A673 (cell line): Measurements from ENCODE around the gene OR2AE1. TPM values are rescaled to one million over a fixed set of nuclear protein-coding genes. Genes with fewer than 3 reads are reported as not detected.

Source experiments
- BruUV-seq: library from RNA; stranded (reverse); fragments of 400-500 nt; replicated peaks from 2 replicates; lab custom pipeline; 2021; lab: Mats Ljungman, UMichigan
- CTCF ChIA-PET: fragments of 300-600 bp; sonication (Branson Sonifier 250); formaldehyde crosslinking; loops from one replicate; lab custom pipeline; 2022; ENCODE audit warnings: antibody characterized with exemption; lab: Charles Lee
- POLR2A ChIA-PET: fragments of 300-600 bp; sonication (Branson Sonifier 250); formaldehyde crosslinking; loops from one replicate; lab custom pipeline; 2022; ENCODE audit warnings: antibody characterized with exemption; ENCODE audit not compliant: low non-redundant PET; lab: Charles Lee
- DNase-seq: peaks from one replicate; pipeline ENCODE4 v3.0.0-alpha.2; 2015; ENCODE audit warnings: low spot score
- H3K27ac ChIP-seq: fragments of 200-600 bp; sonication (generic); 2 replicates; pipeline ENCODE4 v1.5.1; 2016; ENCODE audit warnings: mixed run types, low read depth, mild to moderate bottlenecking, mixed read lengths, antibody characterized with exemption, low read length; ENCODE audit not compliant: poor library complexity, severe bottlenecking
- H3K27me3 ChIP-seq: fragments of 200-600 bp; sonication (generic); replicated peaks from 2 replicates; pipeline ENCODE4 v1.6.1; 2017; ENCODE audit warnings: mixed run types, low read depth, mild to moderate bottlenecking, mixed read lengths, antibody characterized with exemption, low read length; ENCODE audit not compliant: insufficient read depth, poor library complexity
- H3K36me3 ChIP-seq: fragments of 200-600 bp; sonication (generic); 2 replicates; pipeline ENCODE4 v1.6.1; 2016; ENCODE audit warnings: mixed run types, mild to moderate bottlenecking, mixed read lengths, antibody characterized with exemption, low read length; ENCODE audit not compliant: insufficient read depth, poor library complexity, severe bottlenecking
- H3K4me1 ChIP-seq: fragments of 200-600 bp; sonication (generic); 2 replicates; pipeline ENCODE4 v1.6.1; 2017; ENCODE audit warnings: mixed run types, mild to moderate bottlenecking, mixed read lengths, antibody characterized with exemption, low read length; ENCODE audit not compliant: insufficient read depth, poor library complexity, severe bottlenecking
- H3K4me3 ChIP-seq: fragments of 200-600 bp; sonication (generic); 2 replicates; pipeline ENCODE4 v1.5.1; 2016; ENCODE audit warnings: low read depth, mixed run types, mild to moderate bottlenecking, mixed read lengths, low read length; ENCODE audit not compliant: poor library complexity, severe bottlenecking
- H3K9me3 ChIP-seq: fragments of 200-600 bp; sonication (generic); 2 replicates; pipeline ENCODE4 v1.6.1; 2016; ENCODE audit warnings: mixed run types, low read depth, mild to moderate bottlenecking, mixed read lengths, antibody characterized with exemption, low read length; ENCODE audit not compliant: poor library complexity, severe bottlenecking
- CTCF ChIP-seq: fragments of 300-800, 200-600 bp; sonication (generic); conservative IDR thresholded peaks from 2 replicates; pipeline ENCODE4 v1.5.1; 2017; ENCODE audit warnings: low read depth, mild to moderate bottlenecking, antibody characterized with exemption, low read length, moderate library complexity, mixed read lengths
- EZH2 ChIP-seq: fragments of 200-600 bp; sonication (generic); IDR thresholded peaks from 2 replicates; pipeline ENCODE4 v1.6.1; 2017; ENCODE audit warnings: borderline replicate concordance, low read depth, mild to moderate bottlenecking, mixed read lengths, antibody characterized with exemption, low read length; ENCODE audit not compliant: poor library complexity, severe bottlenecking
- intact Hi-C: fragments of 100-400 bp; cut with micrococcal nuclease; formaldehyde crosslinking; loops from one replicate; pipeline ENCODE4 v1.10.0; 2022; ENCODE audit not compliant: unreplicated experiment
- total RNA-seq: library from RNA; stranded (reverse); gene quantifications from 2 replicates; pipeline ENCODE4 v1.2.3, GENCODE V29; 2021

Gene OR2AE1
- total RNA-seq, 1 experiment from 2014 or later: not detected

DNA sequence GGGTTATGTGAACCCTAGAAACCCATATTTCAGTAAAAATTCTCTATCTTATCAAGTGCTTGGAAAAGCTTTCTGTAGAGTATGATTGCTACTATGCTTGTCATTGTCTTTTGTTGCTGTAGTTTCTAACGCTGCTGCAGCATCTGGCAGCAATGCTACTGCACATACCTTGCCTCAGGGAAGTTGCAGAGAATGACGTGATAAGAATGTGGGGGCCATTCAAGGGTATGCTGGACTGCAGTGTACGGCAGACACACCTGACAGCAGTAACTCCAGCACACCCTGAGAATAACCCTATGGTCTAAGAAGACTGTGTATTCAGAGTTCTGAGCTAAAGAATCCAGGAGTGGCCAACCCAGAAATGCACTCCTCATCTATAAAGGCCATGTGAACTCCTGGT lies 22.0 kb upstream of the OR2AE1 start:
- Histone ChIP-seq H3K27ac (no peak overlapping the region), H3K27me3 (no peaks in the 10 kb centered on the region), H3K36me3 (peaks cover 33% of the 10 kb centered on the region), H3K4me3 (no peak overlapping the region), H3K9me3 (no peaks in the 10 kb centered on the region), H3K4me1 (no peaks in the 10 kb centered on the region)
- intact Hi-C loops: no loop called here
- ChIA-PET POLR2A (no interaction called here), CTCF (no interaction called here)
- no TSS peak for BruUV-seq
- no peak for DNase-seq
- TF ChIP-seq EZH2 (no peak), CTCF (no peak)

DNA sequence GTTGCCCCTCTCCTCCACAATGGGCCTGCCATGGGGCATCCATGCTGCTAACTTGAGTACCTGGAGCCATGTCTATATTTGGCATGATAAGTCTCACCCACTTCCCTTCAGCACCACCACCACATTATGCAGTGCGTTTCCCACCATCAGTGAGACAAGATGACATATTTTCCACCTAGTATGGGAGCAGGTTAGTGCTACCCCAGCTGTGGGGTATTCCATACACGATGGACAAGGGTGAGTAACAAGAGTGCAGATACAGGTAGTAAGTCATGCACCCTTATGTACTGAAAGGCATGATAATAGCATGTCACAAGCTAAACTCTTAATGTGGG lies 21.2 kb upstream of the OR2AE1 start:
- no TSS peak for BruUV-seq
- no peak overlapping the region for H3K4me3 ChIP-seq
- H3K9me3 ChIP-seq: no peaks in the 10 kb centered on the region
- peaks cover 25% of the 10 kb centered on the region for H3K36me3 ChIP-seq
- H3K27me3 ChIP-seq: no peaks in the 10 kb centered on the region
- DNase-seq: no peak
- no peaks in the 10 kb centered on the region for H3K4me1 ChIP-seq
- TF ChIP-seq CTCF: no peak
- TF ChIP-seq EZH2: no peak
- ChIA-PET CTCF (no interaction called here), POLR2A (no interaction called here)
- intact Hi-C loops: no loop called here
- no peak overlapping the region for H3K27ac ChIP-seq

DNA sequence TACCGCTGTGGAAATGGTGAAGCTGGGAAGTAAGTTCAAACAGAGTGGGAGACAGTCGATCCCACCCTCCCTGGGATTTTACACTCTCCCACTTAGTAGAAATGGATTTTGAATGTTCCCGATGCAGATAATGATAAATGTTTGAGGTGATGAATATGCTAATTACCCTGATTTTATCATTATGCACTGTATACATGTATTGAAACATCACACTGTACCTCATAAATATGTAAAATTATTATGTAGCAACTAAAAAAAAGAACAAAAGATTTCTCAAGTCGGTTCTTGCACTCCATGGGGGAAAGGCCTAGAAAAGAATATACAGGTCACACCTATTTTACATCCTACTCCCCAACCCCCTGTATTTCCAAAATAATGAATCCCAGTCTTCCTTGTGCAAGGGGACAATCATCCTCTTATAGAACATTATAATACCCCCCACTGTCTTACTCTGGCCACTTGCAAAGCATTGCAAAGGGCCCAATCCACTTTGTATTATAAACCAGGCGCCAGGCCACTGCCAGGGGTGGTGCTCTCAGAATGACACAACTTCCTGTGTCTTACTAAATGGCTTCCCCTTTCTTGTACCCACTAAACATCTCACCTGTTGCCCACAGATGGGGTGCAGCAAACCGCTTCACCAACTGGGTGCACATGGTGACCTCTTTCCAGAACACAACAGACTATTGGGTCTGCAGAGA lies 20.6 kb upstream of the OR2AE1 start:
- CTCF ChIA-PET: no interaction called here
- Histone ChIP-seq H3K36me3 (peaks cover 20% of the 10 kb centered on the region), H3K4me1 (no peaks in the 10 kb centered on the region), H3K27ac (no peak overlapping the region), H3K9me3 (no peaks in the 10 kb centered on the region), H3K4me3 (no peak overlapping the region), H3K27me3 (no peaks in the 10 kb centered on the region)
- POLR2A ChIA-PET: no interaction called here
- intact Hi-C loops: no loop called here
- no peak for TF ChIP-seq EZH2
- no peak for TF ChIP-seq CTCF
- no TSS peak for BruUV-seq
- DNase-seq: no peak
